Measurements from ENCODE around the gene AGRP.

Gene AGRP

DNA sequence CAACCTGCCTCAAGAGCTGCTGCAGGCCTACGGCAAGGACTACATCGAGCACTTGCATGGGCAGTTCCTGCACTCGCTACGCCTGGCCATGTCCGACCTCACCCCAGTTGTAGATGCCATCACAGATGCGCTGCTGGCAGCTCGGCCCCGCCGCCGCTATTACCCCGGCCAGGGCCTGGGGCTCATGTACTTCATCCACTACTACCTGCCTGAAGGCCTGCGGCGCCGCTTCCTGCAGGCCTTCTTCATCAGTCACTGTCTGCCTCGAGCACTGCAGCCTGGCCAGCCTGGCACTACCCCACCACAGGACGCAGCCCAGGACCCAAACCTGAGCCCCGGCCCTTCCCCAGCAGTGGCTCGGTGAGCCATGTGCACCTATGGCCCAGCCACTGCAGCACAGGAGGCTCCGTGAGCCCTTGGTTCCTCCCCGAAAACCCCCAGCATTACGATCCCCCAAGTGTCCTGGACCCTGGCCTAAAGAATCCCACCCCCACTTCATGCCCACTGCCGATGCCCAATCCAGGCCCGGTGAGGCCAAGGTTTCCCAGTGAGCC, 46.6 kb downstream of the AGRP start:
- TF ChIP-seq, protein P1, sequence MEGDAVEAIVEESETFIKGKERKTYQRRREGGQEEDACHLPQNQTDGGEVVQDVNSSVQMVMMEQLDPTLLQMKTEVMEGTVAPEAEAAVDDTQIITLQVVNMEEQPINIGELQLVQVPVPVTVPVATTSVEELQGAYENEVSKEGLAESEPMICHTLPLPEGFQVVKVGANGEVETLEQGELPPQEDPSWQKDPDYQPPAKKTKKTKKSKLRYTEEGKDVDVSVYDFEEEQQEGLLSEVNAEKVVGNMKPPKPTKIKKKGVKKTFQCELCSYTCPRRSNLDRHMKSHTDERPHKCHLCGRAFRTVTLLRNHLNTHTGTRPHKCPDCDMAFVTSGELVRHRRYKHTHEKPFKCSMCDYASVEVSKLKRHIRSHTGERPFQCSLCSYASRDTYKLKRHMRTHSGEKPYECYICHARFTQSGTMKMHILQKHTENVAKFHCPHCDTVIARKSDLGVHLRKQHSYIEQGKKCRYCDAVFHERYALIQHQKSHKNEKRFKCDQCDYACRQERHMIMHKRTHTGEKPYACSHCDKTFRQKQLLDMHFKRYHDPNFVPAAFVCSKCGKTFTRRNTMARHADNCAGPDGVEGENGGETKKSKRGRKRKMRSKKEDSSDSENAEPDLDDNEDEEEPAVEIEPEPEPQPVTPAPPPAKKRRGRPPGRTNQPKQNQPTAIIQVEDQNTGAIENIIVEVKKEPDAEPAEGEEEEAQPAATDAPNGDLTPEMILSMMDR (IDR thresholded peaks at IDR 0.05): no peak
- H3K9ac ChIP-seq: no peak overlapping the region

DNA sequence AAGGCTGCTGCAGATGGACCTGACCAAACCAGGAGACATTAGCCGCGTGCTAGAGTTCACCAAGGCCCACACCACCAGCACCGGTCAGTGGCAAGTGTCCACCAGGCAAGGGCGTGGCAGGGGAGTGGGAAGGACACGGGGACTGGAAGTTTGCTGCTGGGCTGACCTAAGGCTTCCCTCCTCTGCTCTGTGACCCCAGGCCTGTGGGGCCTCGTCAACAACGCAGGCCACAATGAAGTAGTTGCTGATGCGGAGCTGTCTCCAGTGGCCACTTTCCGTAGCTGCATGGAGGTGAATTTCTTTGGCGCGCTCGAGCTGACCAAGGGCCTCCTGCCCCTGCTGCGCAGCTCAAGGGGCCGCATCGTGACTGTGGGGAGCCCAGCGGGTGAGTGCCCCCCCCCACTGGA, 47.6 kb downstream of the AGRP start:
- no peak overlapping the region for H3K27ac ChIP-seq
- H3K9ac ChIP-seq: no peak overlapping the region
- H3K4me1 ChIP-seq: peaks cover 5% of the 10 kb centered on the region
- H2AFZ ChIP-seq: no peak overlapping the region
- H3K36me3 ChIP-seq (ENCODE audit: control insufficient read depth, insufficient read depth, low read length): no peaks in the 10 kb centered on the region
- no peak overlapping the region for H3K4me2 ChIP-seq (ENCODE audit: low read length)
- H3K79me2 ChIP-seq: no peaks in the 10 kb centered on the region
- H3K27me3 ChIP-seq (ENCODE audit: control insufficient read depth, insufficient read depth, low read length): no peaks in the 10 kb centered on the region
- no peaks in the 10 kb centered on the region for H3K9me3 ChIP-seq (ENCODE audit: control insufficient read depth, low read length)
- TF ChIP-seq, protein P1 (IDR thresholded peaks at IDR 0.05): no peak
- no peak overlapping the region for H3K4me3 ChIP-seq (ENCODE audit: low read depth, low read length)

More for the DNA sequence above, 46.6 kb downstream of the AGRP start:
- Histone ChIP-seq H3K79me2 (no peaks in the 10 kb centered on the region), H3K4me2 (ENCODE audit: low read length) (no peak overlapping the region), H3K36me3 (ENCODE audit: control insufficient read depth, insufficient read depth, low read length) (no peaks in the 10 kb centered on the region), H2AFZ (no peak overlapping the region), H3K9me3 (ENCODE audit: control insufficient read depth, low read length) (no peaks in the 10 kb centered on the region), H3K27me3 (ENCODE audit: control insufficient read depth, insufficient read depth, low read length) (no peaks in the 10 kb centered on the region), H3K4me1 (peaks cover 2% of the 10 kb centered on the region), H3K27ac (no peak overlapping the region), H3K4me3 (ENCODE audit: low read depth, low read length) (no peak overlapping the region)

DNA sequence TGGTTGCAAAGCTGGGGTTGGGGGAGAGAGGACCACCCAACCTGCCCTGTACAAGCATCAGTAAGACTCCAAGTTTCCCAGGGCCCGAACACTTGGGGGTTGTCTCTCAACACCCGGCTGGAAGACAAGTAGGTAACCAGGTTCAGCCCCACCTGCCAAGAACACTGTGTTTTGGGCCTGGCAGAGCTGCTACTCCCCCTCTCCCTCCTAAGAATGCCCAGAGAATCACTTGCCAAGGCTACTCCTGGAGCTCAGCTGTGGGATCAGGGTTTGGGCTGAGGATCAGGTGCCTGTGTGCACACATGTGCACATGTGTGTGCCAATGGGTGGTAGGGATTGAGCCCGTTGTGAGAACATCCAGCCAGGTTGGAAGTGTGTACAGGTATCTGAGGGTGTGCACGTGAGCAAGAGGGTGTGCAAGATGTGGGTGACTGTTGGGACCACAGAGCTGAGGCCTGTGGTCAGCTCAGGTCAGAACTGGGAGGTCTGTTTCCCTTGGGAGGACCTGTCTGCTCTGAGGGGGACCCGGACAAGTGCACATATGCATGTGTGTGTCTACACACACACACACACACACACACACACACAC, 50.1 kb downstream of the AGRP start:
- Histone ChIP-seq H3K9ac (no peak overlapping the region), H3K36me3 (ENCODE audit: control insufficient read depth, insufficient read depth, low read length) (no peaks in the 10 kb centered on the region), H3K9me3 (ENCODE audit: control insufficient read depth, low read length) (no peaks in the 10 kb centered on the region), H2AFZ (no peak overlapping the region), H3K4me3 (ENCODE audit: low read depth, low read length) (no peak overlapping the region), H3K27me3 (ENCODE audit: control insufficient read depth, insufficient read depth, low read length) (no peaks in the 10 kb centered on the region), H3K27ac (no peak overlapping the region), H3K4me2 (ENCODE audit: low read length) (no peak overlapping the region), H3K79me2 (no peaks in the 10 kb centered on the region), H3K4me1 (peaks cover 11% of the 10 kb centered on the region)
- TF ChIP-seq, protein P1 (IDR thresholded peaks at IDR 0.05): no peak

Data from parathyroid adenoma (tissue), 2 donors.